HCT116 (cell line): ENCODE data around the gene DDOST. TPM values are rescaled to one million over a fixed set of nuclear protein-coding genes. Genes with fewer than 3 reads are reported as not detected.

Source experiments
- ATAC-seq: fragments of 200-7000 bp; cut with Tn5 transposase; 2 replicates; pipeline ENCODE4 v1.9.1; 2020; ENCODE audit warnings: mild to moderate bottlenecking, moderate library complexity
- BruUV-seq: library from RNA; stranded (reverse); fragments of 400-500 nt; replicated peaks from 2 replicates; lab custom pipeline; 2021; lab: Mats Ljungman, UMichigan
- CTCF ChIA-PET: fragments of 300-600 bp; sonication (Branson Sonifier 250); formaldehyde crosslinking; loops from one replicate; lab custom pipeline; 2021; ENCODE audit warnings: antibody characterized with exemption; lab: Charles Lee
- POLR2A ChIA-PET: fragments of 300-600, 350-600 bp; sonication (Branson Sonifier 250); formaldehyde crosslinking; loops from one replicate; lab custom pipeline; 2021; ENCODE audit warnings: antibody characterized with exemption; lab: Charles Lee
- RAD21 ChIA-PET, 2 experiments: fragments of 300-600 bp; sonication (Branson Sonifier 250); formaldehyde crosslinking; loops; one replicate each; lab custom pipeline; 2023; ENCODE audit warnings: low total read pairs in 2 of 2; ENCODE audit not compliant: uncharacterized antibody in 2 of 2, unreplicated experiment in 2 of 2, low non-redundant PET in 1 of 2; lab: Charles Lee
- DNase-seq: peaks from one replicate; pipeline ENCODE4 v3.0.0-alpha.2; 2010; ENCODE audit warnings: low read depth, low spot score
- H2AFZ ChIP-seq: fragments of 200-600 bp; shearing (Covaris generic), sonication (generic); 2 replicates; pipeline ENCODE4 v1.6.1; 2017; ENCODE audit warnings: low read depth, mixed run types, mixed read lengths, antibody characterized with exemption, low read length; ENCODE audit not compliant: poor library complexity, severe bottlenecking
- H3K27ac ChIP-seq: 2 replicates; pipeline ENCODE4 v1.5.1; 2012; ENCODE audit warnings: low read depth, low read length
- H3K27me3 ChIP-seq: fragments of 200-600 bp; sonication (generic); 2 replicates; pipeline ENCODE4 v1.6.1; 2016; ENCODE audit warnings: mixed run types, low read length, mixed read lengths; ENCODE audit not compliant: insufficient read depth
- H3K36me3 ChIP-seq, 2 experiments: fragments of 200-500 bp in 1 of 2; fragments of 200-600 bp in 1 of 2; sonication (Bioruptor generic) in 1 of 2; sonication (generic) in 1 of 2; 2 replicates each; pipeline versions ENCODE4 v1.5.1 to v1.6.1; 2014 to 2016; ENCODE audit warnings: low read length in 2 of 2, inconsistent platforms in 1 of 2, mixed read lengths in 1 of 2, mixed run types in 1 of 2; ENCODE audit not compliant: insufficient read depth in 2 of 2, control insufficient read depth in 1 of 2
- H3K4me1 ChIP-seq, 2 experiments: fragments of 200-600 bp in 1 of 2; sonication (generic) in 1 of 2; 2 replicates each; pipeline versions ENCODE4 v1.5.1 to v1.6.1; 2012 to 2017; ENCODE audit warnings: low read length in 2 of 2, inconsistent platforms in 1 of 2, mild to moderate bottlenecking in 1 of 2, mixed read lengths in 1 of 2, mixed run types in 1 of 2, moderate library complexity in 1 of 2; ENCODE audit not compliant: insufficient read depth in 2 of 2, control insufficient read depth in 1 of 2
- H3K4me2 ChIP-seq: fragments of 200-600 bp; sonication (generic); 2 replicates; pipeline ENCODE4 v1.6.1; 2017; ENCODE audit warnings: mixed run types, low read length, mixed read lengths
- H3K4me3 ChIP-seq, 2 experiments: fragments of 200-600 bp in 1 of 2; sonication (generic) in 1 of 2; replicated peaks in 1 of 2; 2 replicates each; pipeline ENCODE4 v1.5.1; 2011 to 2016; ENCODE audit warnings: low read length in 2 of 2, control low read depth in 1 of 2, low read depth in 1 of 2, mild to moderate bottlenecking in 1 of 2, mixed read lengths in 1 of 2, mixed run types in 1 of 2
- H3K79me2 ChIP-seq: fragments of 200-600 bp; sonication (generic); 2 replicates; pipeline ENCODE4 v1.6.1; 2017; ENCODE audit warnings: mild to moderate bottlenecking, mixed run types, low read length, moderate library complexity, mixed read lengths; ENCODE audit not compliant: insufficient read depth
- H3K9ac ChIP-seq: fragments of 200-600 bp; sonication (generic); 2 replicates; pipeline ENCODE4 v1.6.1; 2016; ENCODE audit warnings: low read length, mixed read lengths
- H3K9me2 ChIP-seq: fragments of 200-600 bp; sonication (generic), shearing (Covaris generic); 2 replicates; pipeline ENCODE4 v1.6.1; 2017; ENCODE audit warnings: mixed run types, mild to moderate bottlenecking, moderate library complexity; ENCODE audit not compliant: insufficient read depth
- H3K9me3 ChIP-seq, 2 experiments: fragments of 200-500 bp in 1 of 2; fragments of 200-600 bp in 1 of 2; sonication (Bioruptor generic) in 1 of 2; sonication (generic) in 1 of 2; 2 replicates each; pipeline ENCODE4 v1.6.1; 2014 to 2017; ENCODE audit warnings: low read length in 2 of 2, mixed read lengths in 2 of 2, inconsistent platforms in 1 of 2, low read depth in 1 of 2, mild to moderate bottlenecking in 1 of 2, mixed run types in 1 of 2, moderate library complexity in 1 of 2; ENCODE audit not compliant: control insufficient read depth in 1 of 2, insufficient read depth in 1 of 2
- H4K20me1 ChIP-seq: fragments of 200-600 bp; sonication (generic), shearing (Covaris generic); 2 replicates; pipeline ENCODE4 v1.6.1; 2017; ENCODE audit warnings: mixed run types, mild to moderate bottlenecking, moderate library complexity; ENCODE audit not compliant: insufficient read depth
- CBX3 ChIP-seq: IDR thresholded peaks from 2 replicates; pipeline ENCODE4 v1.6.1; 2012; ENCODE audit warnings: low read depth
- ELF1 ChIP-seq: IDR thresholded peaks from 2 replicates; pipeline ENCODE4 v1.6.1; 2012; ENCODE audit warnings: low read depth, borderline replicate concordance
- SRF ChIP-seq: IDR thresholded peaks from 2 replicates; pipeline ENCODE4 v1.6.1; 2012; ENCODE audit warnings: low read depth
- ZFX ChIP-seq: fragments of 450-650 bp; IDR thresholded peaks from 2 replicates; pipeline ENCODE4 v1.6.1; 2017
- ZNF274 ChIP-seq: fragments of 200-500 bp; sonication (Bioruptor generic); IDR thresholded peaks from 2 replicates; pipeline ENCODE4 v1.6.1; 2014; ENCODE audit warnings: mild to moderate bottlenecking, low read depth, low read length, inconsistent platforms
- intact Hi-C: fragments of 100-400 bp; cut with micrococcal nuclease; formaldehyde crosslinking; loops from 2 replicates; pipeline ENCODE4 v1.10.0; 2022
- total RNA-seq: library from RNA; stranded (reverse); gene quantifications from one replicate; pipeline ENCODE4 v1.2.1, GENCODE V29; 2021; ENCODE audit not compliant: unreplicated experiment
- TF ChIP-seq, protein P1 (sequence below), 3 experiments: fragments of 200-600 bp in 1 of 3; sonication (generic) in 1 of 3; IDR thresholded peaks in 2 of 3; conservative IDR thresholded peaks in 1 of 3; 2 replicates each; pipeline ENCODE4 v1.5.1; 2012 to 2017; ENCODE audit warnings: low read depth in 2 of 3, low read length in 2 of 3, antibody characterized with exemption in 1 of 3, borderline replicate concordance in 1 of 3, control low read depth in 1 of 3, mild to moderate bottlenecking in 1 of 3, mixed read lengths in 1 of 3, mixed run types in 1 of 3, moderate library complexity in 1 of 3; ENCODE audit not compliant: insufficient read depth in 1 of 3
- TF ChIP-seq, protein P2 (sequence below): IDR thresholded peaks from 2 replicates; pipeline ENCODE4 v1.6.1; 2012; ENCODE audit warnings: low read depth

Gene DDOST
- total RNA-seq, 1 experiment from 2014 or later = 387 TPM

DNA sequence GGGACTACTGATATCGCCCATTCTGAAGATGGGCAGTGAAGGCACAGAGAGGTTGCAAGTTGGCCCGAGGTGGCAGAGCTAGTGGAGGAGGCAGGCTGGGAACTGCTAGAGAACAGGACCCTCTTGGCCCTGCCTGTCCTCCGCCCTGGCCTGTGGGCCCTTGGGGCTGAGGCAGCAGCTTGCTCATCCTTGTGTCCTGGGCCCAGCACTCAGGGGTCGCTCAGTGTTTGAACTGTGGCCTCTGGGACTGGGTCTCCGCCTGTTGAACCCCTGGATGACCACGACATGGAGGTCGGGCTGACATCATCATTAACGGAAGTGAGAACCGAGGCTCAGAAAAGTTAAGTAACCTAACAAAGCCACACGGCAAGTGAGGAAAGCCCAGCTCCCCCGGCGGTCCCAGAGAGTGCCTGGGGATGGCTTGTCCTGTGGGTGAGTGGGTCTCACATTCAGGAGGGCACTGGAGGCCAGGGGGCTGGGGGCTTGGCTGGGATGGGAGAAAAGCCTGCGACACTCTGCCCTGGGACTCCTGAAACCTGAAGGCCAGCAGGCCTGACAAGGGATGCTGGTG, 23.0 kb upstream of the DDOST start:
- POLR2A ChIA-PET = no interaction called here
- Histone ChIP-seq H4K20me1 (no peaks in the 10 kb centered on the region), H3K4me1 (no peaks in the 10 kb centered on the region), H3K9me2 (no peaks in the 10 kb centered on the region), H2AFZ (no peak overlapping the region), H3K9me3 (no peaks in the 10 kb centered on the region), H3K27ac (no peak overlapping the region), H3K27me3 (no peaks in the 10 kb centered on the region), H3K4me2 (no peak overlapping the region), H3K9ac (no peak overlapping the region), H3K79me2 (no peaks in the 10 kb centered on the region), H3K36me3 (no peaks in the 10 kb centered on the region), H3K4me3 (no peak overlapping the region)
- no peak for DNase-seq
- CTCF ChIA-PET = no interaction called here
- intact Hi-C loops = no loop called here
- ATAC-seq = no peak
- no TSS peak for BruUV-seq
- RAD21 ChIA-PET = no interaction called here
- TF ChIP-seq ELF1 = no peak
- no peak for TF ChIP-seq ZNF274
- no peak for TF ChIP-seq SRF
- TF ChIP-seq CBX3 = no peak
- TF ChIP-seq, protein P1, sequence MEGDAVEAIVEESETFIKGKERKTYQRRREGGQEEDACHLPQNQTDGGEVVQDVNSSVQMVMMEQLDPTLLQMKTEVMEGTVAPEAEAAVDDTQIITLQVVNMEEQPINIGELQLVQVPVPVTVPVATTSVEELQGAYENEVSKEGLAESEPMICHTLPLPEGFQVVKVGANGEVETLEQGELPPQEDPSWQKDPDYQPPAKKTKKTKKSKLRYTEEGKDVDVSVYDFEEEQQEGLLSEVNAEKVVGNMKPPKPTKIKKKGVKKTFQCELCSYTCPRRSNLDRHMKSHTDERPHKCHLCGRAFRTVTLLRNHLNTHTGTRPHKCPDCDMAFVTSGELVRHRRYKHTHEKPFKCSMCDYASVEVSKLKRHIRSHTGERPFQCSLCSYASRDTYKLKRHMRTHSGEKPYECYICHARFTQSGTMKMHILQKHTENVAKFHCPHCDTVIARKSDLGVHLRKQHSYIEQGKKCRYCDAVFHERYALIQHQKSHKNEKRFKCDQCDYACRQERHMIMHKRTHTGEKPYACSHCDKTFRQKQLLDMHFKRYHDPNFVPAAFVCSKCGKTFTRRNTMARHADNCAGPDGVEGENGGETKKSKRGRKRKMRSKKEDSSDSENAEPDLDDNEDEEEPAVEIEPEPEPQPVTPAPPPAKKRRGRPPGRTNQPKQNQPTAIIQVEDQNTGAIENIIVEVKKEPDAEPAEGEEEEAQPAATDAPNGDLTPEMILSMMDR (IDR thresholded peaks at IDR 0.05 in 2 of 3, conservative IDR thresholded peaks at IDR 0.05 in 1 of 3; ENCODE audit: borderline replicate concordance in 1 of 3, insufficient read depth in 1 of 3, low read depth in 2 of 3, low read length in 2 of 3) = no peak
- TF ChIP-seq, protein P2, sequence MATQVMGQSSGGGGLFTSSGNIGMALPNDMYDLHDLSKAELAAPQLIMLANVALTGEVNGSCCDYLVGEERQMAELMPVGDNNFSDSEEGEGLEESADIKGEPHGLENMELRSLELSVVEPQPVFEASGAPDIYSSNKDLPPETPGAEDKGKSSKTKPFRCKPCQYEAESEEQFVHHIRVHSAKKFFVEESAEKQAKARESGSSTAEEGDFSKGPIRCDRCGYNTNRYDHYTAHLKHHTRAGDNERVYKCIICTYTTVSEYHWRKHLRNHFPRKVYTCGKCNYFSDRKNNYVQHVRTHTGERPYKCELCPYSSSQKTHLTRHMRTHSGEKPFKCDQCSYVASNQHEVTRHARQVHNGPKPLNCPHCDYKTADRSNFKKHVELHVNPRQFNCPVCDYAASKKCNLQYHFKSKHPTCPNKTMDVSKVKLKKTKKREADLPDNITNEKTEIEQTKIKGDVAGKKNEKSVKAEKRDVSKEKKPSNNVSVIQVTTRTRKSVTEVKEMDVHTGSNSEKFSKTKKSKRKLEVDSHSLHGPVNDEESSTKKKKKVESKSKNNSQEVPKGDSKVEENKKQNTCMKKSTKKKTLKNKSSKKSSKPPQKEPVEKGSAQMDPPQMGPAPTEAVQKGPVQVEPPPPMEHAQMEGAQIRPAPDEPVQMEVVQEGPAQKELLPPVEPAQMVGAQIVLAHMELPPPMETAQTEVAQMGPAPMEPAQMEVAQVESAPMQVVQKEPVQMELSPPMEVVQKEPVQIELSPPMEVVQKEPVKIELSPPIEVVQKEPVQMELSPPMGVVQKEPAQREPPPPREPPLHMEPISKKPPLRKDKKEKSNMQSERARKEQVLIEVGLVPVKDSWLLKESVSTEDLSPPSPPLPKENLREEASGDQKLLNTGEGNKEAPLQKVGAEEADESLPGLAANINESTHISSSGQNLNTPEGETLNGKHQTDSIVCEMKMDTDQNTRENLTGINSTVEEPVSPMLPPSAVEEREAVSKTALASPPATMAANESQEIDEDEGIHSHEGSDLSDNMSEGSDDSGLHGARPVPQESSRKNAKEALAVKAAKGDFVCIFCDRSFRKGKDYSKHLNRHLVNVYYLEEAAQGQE = no peak
- TF ChIP-seq ZFX = no peak
